ENCODE measurements around the gene ANXA3.

- TF ChIP-seq POLR2A (IDR thresholded peaks at IDR 0.05) (no peak), CTCF (IDR thresholded peaks at IDR 0.05) (no peak)
Observed at GRCh38 chr4:78642934-78643333, 91.4 kb downstream of the ANXA3 start.
